Hepatocyte (in vitro differentiated cells): ENCODE results near the gene TMEM11. TPM values are rescaled to one million over a fixed set of nuclear protein-coding genes. Genes with fewer than 3 reads are reported as not detected.

ENCODE experiments used
- DNase-seq: peaks from one replicate; pipeline ENCODE4 v3.0.0-alpha.2; 2016; ENCODE audit warnings: low spot score
- H2AFZ ChIP-seq: fragments of 200-600 bp; sonication (generic); 2 replicates; pipeline ENCODE4 v1.6.0; 2016; ENCODE audit warnings: antibody characterized with exemption, mild to moderate bottlenecking
- H3K27ac ChIP-seq: fragments of 200-600 bp; sonication (generic); 2 replicates; pipeline ENCODE4 v1.5.1; 2016; ENCODE audit warnings: mild to moderate bottlenecking
- H3K27me3 ChIP-seq: fragments of 200-600 bp; sonication (generic); 2 replicates; pipeline ENCODE4 v1.6.1; 2016
- H3K36me3 ChIP-seq: fragments of 200-600 bp; sonication (generic); replicated peaks from 2 replicates; pipeline ENCODE4 v1.5.1; 2016; ENCODE audit warnings: low read depth; ENCODE audit not compliant: insufficient read depth
- H3K4me1 ChIP-seq: fragments of 200-600 bp; sonication (generic); 2 replicates; pipeline ENCODE4 v1.5.1; 2016; ENCODE audit warnings: mild to moderate bottlenecking, moderate library complexity; ENCODE audit not compliant: insufficient read depth
- H3K4me2 ChIP-seq: fragments of 200-600 bp; sonication (generic); 2 replicates; pipeline ENCODE4 v1.6.0; 2016
- H3K4me3 ChIP-seq: fragments of 200-600 bp; sonication (generic); 2 replicates; pipeline ENCODE4 v1.5.1; 2016; ENCODE audit warnings: mild to moderate bottlenecking
- H3K79me2 ChIP-seq: fragments of 200-600 bp; sonication (generic); 2 replicates; pipeline ENCODE4 v1.6.0; 2017; ENCODE audit warnings: mild to moderate bottlenecking
- H3K9me2 ChIP-seq: fragments of 200-600 bp; sonication (generic); replicated peaks from 2 replicates; pipeline ENCODE4 v1.6.0; 2017; ENCODE audit warnings: mild to moderate bottlenecking; ENCODE audit not compliant: insufficient read depth
- H3K9me3 ChIP-seq: fragments of 200-600 bp; sonication (generic); 2 replicates; pipeline ENCODE4 v1.5.1; 2016; ENCODE audit warnings: low read depth, mild to moderate bottlenecking
- H4K20me1 ChIP-seq: fragments of 200-600 bp; sonication (generic); 2 replicates; pipeline ENCODE4 v1.6.0; 2016; ENCODE audit warnings: mild to moderate bottlenecking; ENCODE audit not compliant: insufficient read depth, poor library complexity, severe bottlenecking
- CTCF ChIP-seq: fragments of 200-600 bp; sonication (generic); IDR thresholded peaks from 2 replicates; pipeline ENCODE4 v1.5.1; 2016; ENCODE audit warnings: antibody characterized with exemption, mild to moderate bottlenecking; ENCODE audit not compliant: poor library complexity
- EZH2 ChIP-seq: fragments of 200-600 bp; sonication (generic); IDR thresholded peaks from 2 replicates; pipeline ENCODE4 v1.6.1; 2016; ENCODE audit warnings: antibody characterized with exemption, mild to moderate bottlenecking, borderline replicate concordance
- EZH2phosphoT487 ChIP-seq: fragments of 200-600 bp; sonication (generic); IDR thresholded peaks from one replicate; pipeline ENCODE4 v1.6.1; 2018; ENCODE audit warnings: antibody characterized with exemption, mild to moderate bottlenecking, low read depth, moderate library complexity; ENCODE audit not compliant: unreplicated experiment, severe bottlenecking
- WGBS: methylation state at CpG from one replicate; pipeline ENCODE4 v1.1.6; 2016; ENCODE audit warnings: low lambda C conversion rate; ENCODE audit errors: missing lambda C conversion rate; 5-methylcytosine and 5-hydroxymethylcytosine counted together
- polyA plus RNA-seq: library from polyadenylated mRNA; unstranded; fragments of >200 nt; fragmentation: Nextera tagmentation; extraction: Ambion mirVana; gene quantifications from 2 replicates; pipeline ENCODE4 v1.2.1, GENCODE V29; 2016
- total RNA-seq: library from RNA; depleted of rRNA; stranded (reverse); fragments of >200 nt; gene quantifications from 2 replicates; pipeline ENCODE4 v1.2.3, GENCODE V29; 2014

The TMEM11 gene
- total and polyA plus RNA-seq, 2 experiments from 2014 or later = 21.6 to 78.1 TPM

- no peak for DNase-seq
- peaks cover 5% of the 10 kb centered on the region for H4K20me1 ChIP-seq
- H3K27ac ChIP-seq = no peak overlapping the region
- TF ChIP-seq EZH2 (no peak), CTCF (no peak), EZH2phosphoT487 (no peak)
- H3K4me3 ChIP-seq = no peak overlapping the region
- H3K27me3 ChIP-seq = no peaks in the 10 kb centered on the region
- no peaks in the 10 kb centered on the region for H3K9me2 ChIP-seq
- no peaks in the 10 kb centered on the region for H3K36me3 ChIP-seq
- H3K79me2 ChIP-seq = peaks cover 54% of the 10 kb centered on the region
- H2AFZ ChIP-seq = no peak overlapping the region
- WGBS = 64% methylated on average over 3 of the region's 3 CpGs
- no peak overlapping the region for H3K4me2 ChIP-seq
- peaks cover 6% of the 10 kb centered on the region for H3K4me1 ChIP-seq
- H3K9me3 ChIP-seq = no peaks in the 10 kb centered on the region
Observed at GRCh38 chr17:21218101-21218500, 4.1 kb upstream of the TMEM11 start.

GRCh38 chr17:21217346-21217745 is 3.4 kb upstream of the TMEM11 start:
- no peak for TF ChIP-seq EZH2
- TF ChIP-seq EZH2phosphoT487 = no peak
- TF ChIP-seq CTCF = no peak
- WGBS = 74% methylated on average over 1 of the region's 1 CpG
- H3K9me2 ChIP-seq = no peaks in the 10 kb centered on the region
- no peaks in the 10 kb centered on the region for H3K27me3 ChIP-seq
- H3K4me2 ChIP-seq = no peak overlapping the region
- no peak for DNase-seq
- H3K4me3 ChIP-seq = no peak overlapping the region
- peaks cover 12% of the 10 kb centered on the region for H4K20me1 ChIP-seq
- no peaks in the 10 kb centered on the region for H3K36me3 ChIP-seq
- H2AFZ ChIP-seq = no peak overlapping the region
- H3K4me1 ChIP-seq = peaks cover 14% of the 10 kb centered on the region
- no peak overlapping the region for H3K27ac ChIP-seq
- peaks cover 61% of the 10 kb centered on the region for H3K79me2 ChIP-seq
- no peaks in the 10 kb centered on the region for H3K9me3 ChIP-seq

GRCh38 chr17:21215935-21216334 is 2.0 kb upstream of the TMEM11 start:
- Histone ChIP-seq H3K9me2 (no peaks in the 10 kb centered on the region), H4K20me1 (peaks cover 26% of the 10 kb centered on the region), H3K27ac (peak overlapping the region; percentile 98), H3K9me3 (no peaks in the 10 kb centered on the region), H3K4me3 (no peak overlapping the region), H3K79me2 (peaks cover 75% of the 10 kb centered on the region), H3K36me3 (no peaks in the 10 kb centered on the region), H2AFZ (no peak overlapping the region), H3K4me1 (peaks cover 23% of the 10 kb centered on the region), H3K27me3 (no peaks in the 10 kb centered on the region), H3K4me2 (peak overlapping the region; percentile 94)
- 61% methylated on average over 6 of the region's 6 CpGs for WGBS
- DNase-seq = peak; percentile 41
- TF ChIP-seq EZH2phosphoT487 = no peak
- no peak for TF ChIP-seq EZH2
- TF ChIP-seq CTCF = no peak
